ENCODE measurements around the gene RAD51B.

DNA sequence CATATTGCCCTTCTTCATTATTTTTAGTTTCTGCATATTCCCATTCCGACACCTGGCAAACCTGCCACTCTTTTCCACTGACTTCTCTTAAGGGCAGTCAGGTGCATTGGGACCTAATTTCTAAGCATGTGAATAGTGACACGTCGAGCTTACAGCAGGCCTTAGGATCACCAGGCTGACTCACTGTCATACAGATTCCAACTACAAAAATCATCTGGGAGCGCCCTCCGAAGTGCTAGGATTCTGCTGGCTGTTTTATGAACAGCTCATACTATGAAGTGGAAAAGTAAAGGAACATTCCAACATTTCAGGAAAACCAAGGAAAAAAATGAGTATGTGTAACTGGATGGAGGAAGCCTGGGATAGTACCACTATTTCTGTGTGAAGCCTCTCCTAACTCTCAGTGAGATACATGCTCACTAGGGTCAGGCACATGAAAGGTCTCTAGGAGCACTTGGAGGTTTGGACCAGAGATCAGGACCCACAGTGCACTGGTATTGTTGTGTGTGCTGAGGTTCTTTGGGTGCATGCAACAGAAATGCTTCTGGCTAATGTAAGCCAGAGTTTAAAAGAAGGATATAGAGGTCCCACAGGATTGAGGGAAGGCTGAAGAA, 715.9 kb downstream of the RAD51B start:
- TF ChIP-seq EZH2 (IDR thresholded peaks at IDR 0.05) (no peak), POLR2AphosphoS5 (IDR thresholded peaks at IDR 0.05; ENCODE audit: borderline replicate concordance, low read depth, low read length) (no peak), FOXP2 (optimal IDR thresholded peaks at IDR 0.05; ENCODE audit: control extremely low read depth, extremely low read length, insufficient read depth) (no peak)
